Measurements from ENCODE around the gene FBXL13.
"Not testable (repeated sequence)": the region's sequence is repeated elsewhere in the genome, so short reads cannot be mapped to it uniquely, and the experiment has no call there.

The FBXL13 gene

GRCh38 chr7:102819151-102819550, 255.4 kb downstream of the FBXL13 start:
- DNase-seq (ENCODE audit: low read depth in 3 of 3) = no peak

- no peak for DNase-seq (ENCODE audit: low read depth in 3 of 3)
Observed at GRCh38 chr7:102817616-102818573, 256.7 kb downstream of the FBXL13 start.

- DNase-seq (ENCODE audit: low read depth in 3 of 3) = no peak
Observed at GRCh38 chr7:102814025-102814471, 260.5 kb downstream of the FBXL13 start.

GRCh38 chr7:102813191-102814024, 261.2 kb downstream of the FBXL13 start:
- DNase-seq (ENCODE audit: low read depth in 3 of 3) = no peak

GRCh38 chr7:102811942-102812678, 262.5 kb downstream of the FBXL13 start:
- DNase-seq (ENCODE audit: low read depth in 3 of 3) = no peak

- DNase-seq (ENCODE audit: low read depth in 3 of 3) = no peak
Observed at GRCh38 chr7:102810916-102811315, 263.7 kb downstream of the FBXL13 start.

GRCh38 chr7:102806613-102807012, 268.0 kb downstream of the FBXL13 start:
- no peak for DNase-seq (ENCODE audit: low read depth in 3 of 3)

- DNase-seq (ENCODE audit: low read depth in 3 of 3) = not testable (repeated sequence)
Observed at GRCh38 chr7:102795987-102796595, 278.5 kb downstream of the FBXL13 start.

GRCh38 chr7:102794567-102794966, 280.0 kb downstream of the FBXL13 start:
- DNase-seq (ENCODE audit: low read depth in 3 of 3) = not testable (repeated sequence)

GRCh38 chr7:102791831-102792230, 282.8 kb downstream of the FBXL13 start:
- DNase-seq (ENCODE audit: low read depth in 3 of 3) = not testable (repeated sequence)

GRCh38 chr7:102791367-102791766, 283.2 kb downstream of the FBXL13 start:
- not testable (repeated sequence) for DNase-seq (ENCODE audit: low read depth in 3 of 3)

- DNase-seq (ENCODE audit: low read depth in 3 of 3) = not testable (repeated sequence)
Observed at GRCh38 chr7:102790364-102791100, 284.1 kb downstream of the FBXL13 start.

- DNase-seq (ENCODE audit: low read depth in 3 of 3) = not testable (repeated sequence)
Observed at GRCh38 chr7:102788770-102789169, 285.8 kb downstream of the FBXL13 start.

GRCh38 chr7:102780926-102781325, 293.7 kb downstream of the FBXL13 start:
- DNase-seq (ENCODE audit: low read depth in 3 of 3) = not testable (repeated sequence)

- not testable (repeated sequence) for DNase-seq (ENCODE audit: low read depth in 3 of 3)
Observed at GRCh38 chr7:102778663-102779062, 295.9 kb downstream of the FBXL13 start.

- not testable (repeated sequence) for DNase-seq (ENCODE audit: low read depth in 3 of 3)
Observed at GRCh38 chr7:102776217-102776616, 298.4 kb downstream of the FBXL13 start.

GRCh38 chr7:102770467-102770866, 304.1 kb downstream of the FBXL13 start:
- DNase-seq (ENCODE audit: low read depth in 3 of 3) = not testable (repeated sequence)

GRCh38 chr7:102769657-102770192, 304.9 kb downstream of the FBXL13 start:
- DNase-seq (ENCODE audit: low read depth in 3 of 3) = not testable (repeated sequence)

- DNase-seq (ENCODE audit: low read depth in 3 of 3) = not testable (repeated sequence)
Observed at GRCh38 chr7:102763295-102763905, 311.2 kb downstream of the FBXL13 start.
